Keratinocyte (primary cell): ENCODE measurements around the gene OR6M1.

Source experiments
- CTCF ChIP-seq, 3 experiments: IDR thresholded peaks in 1 of 3; conservative IDR thresholded peaks in 1 of 3; optimal IDR thresholded peaks in 1 of 3; 2 replicates in 2 of 3; 3 replicates in 1 of 3; pipeline versions ENCODE3 to v1.5.1; 2011; ENCODE audit warnings: low read length in 3 of 3, mild to moderate bottlenecking in 3 of 3, moderate library complexity in 2 of 3, control low read depth in 1 of 3, inconsistent platforms in 1 of 3; ENCODE audit not compliant: insufficient read depth in 2 of 3; ENCODE audit errors: extremely low read depth in 1 of 3
- EZH2 ChIP-seq: IDR thresholded peaks from one replicate; pipeline ENCODE4 v1.6.1; 2012; ENCODE audit warnings: inconsistent platforms, mild to moderate bottlenecking, low read length, moderate library complexity

- no peak for TF ChIP-seq CTCF (optimal IDR thresholded peaks at IDR 0.05 in 1 of 3, IDR thresholded peaks at IDR 0.05 in 1 of 3, conservative IDR thresholded peaks at IDR 0.05 in 1 of 3; ENCODE audit: extremely low read depth in 1 of 3, insufficient read depth in 2 of 3, low read length in 3 of 3)
- no peak for TF ChIP-seq EZH2
Observed at GRCh38 chr11:123773959-123774358, 32.2 kb downstream of the OR6M1 start.
